ENCODE measurements around the gene GABRG3. TPM values are rescaled to one million over a fixed set of nuclear protein-coding genes. Genes with fewer than 3 reads are reported as not detected.

Gene GABRG3
- total RNA-seq, 1 donor from 2014 or later = not detected

DNA sequence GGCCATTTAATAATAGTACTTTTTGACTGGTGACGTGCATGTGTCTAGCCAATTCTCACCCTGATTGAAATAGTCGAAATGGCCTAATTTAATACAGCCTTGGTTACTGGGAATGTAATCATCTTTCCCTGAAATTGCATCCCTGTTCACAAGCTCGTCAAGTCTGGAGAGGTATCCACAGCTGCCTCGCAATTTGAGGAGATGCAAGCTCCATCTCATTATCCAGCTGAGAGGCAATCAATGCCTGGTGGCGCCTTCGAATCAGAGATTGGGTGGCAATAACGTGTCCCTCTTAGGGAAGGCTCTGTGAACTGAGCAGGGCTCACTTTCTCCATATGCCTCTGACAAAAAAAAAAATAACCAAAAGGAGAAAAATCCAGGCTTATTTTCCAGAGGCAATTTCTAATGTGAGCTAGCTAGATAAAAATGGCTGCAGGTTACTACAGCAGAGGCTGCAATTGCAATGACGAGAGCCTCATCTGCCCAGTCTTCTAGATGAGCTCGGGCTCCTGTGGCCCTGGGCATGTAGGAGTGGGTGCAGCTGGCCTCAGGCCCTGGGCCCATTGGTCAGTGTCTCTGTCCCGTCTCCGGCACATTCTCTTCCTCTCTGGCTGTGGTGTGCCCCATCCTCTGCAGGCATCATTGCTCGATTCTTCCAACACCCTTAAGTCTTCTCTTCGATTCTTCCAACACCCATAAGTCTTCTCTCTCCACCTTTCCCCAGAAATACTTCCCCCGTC is 487.5 kb downstream of the GABRG3 start:
- no peak for DNase-seq (ENCODE audit: low spot score)

- no peak for DNase-seq (ENCODE audit: low spot score)
Measured at GRCh38 chr15:27459836-27460235, 488.9 kb downstream of the GABRG3 start.

GRCh38 chr15:27461181-27461580 is 490.2 kb downstream of the GABRG3 start:
- no peak for DNase-seq (ENCODE audit: low spot score)

DNA sequence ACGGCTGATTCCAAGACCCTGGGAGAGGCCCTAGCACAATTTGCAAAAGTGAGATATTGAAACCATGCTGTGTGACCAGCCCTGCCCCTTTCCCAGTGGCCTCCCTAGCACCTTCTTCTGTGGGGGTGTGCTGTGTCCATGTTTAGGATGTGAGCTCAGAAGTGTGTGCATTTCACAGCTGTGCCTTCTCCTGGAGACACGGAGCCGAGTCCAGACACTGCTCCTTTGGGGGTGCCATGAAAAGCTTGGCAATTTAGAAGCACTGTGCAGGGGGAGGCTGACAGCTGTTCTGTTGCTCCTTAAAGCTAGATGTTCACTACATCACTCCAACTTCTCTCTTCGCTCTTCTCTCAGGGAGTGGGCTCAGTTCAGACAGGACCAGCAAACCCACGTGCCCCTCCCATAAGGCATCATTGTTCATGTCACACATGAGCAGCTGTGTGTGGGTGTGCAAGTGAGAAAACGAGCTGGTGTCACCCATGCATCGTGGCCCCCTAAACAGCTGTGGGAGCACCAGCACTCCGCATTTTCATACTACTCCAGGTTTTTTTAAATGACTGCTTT is 492.6 kb downstream of the GABRG3 start:
- DNase-seq (ENCODE audit: low spot score) = no peak

GRCh38 chr15:27464941-27465612 is 494.1 kb downstream of the GABRG3 start:
- DNase-seq (ENCODE audit: low spot score) = no peak

GRCh38 chr15:27466758-27467157 is 495.8 kb downstream of the GABRG3 start:
- DNase-seq (ENCODE audit: low spot score) = no peak

GRCh38 chr15:27468151-27468591 is 497.2 kb downstream of the GABRG3 start:
- no peak for DNase-seq (ENCODE audit: low spot score)

GRCh38 chr15:27473845-27474244 is 502.9 kb downstream of the GABRG3 start:
- no peak for DNase-seq (ENCODE audit: low spot score)

GRCh38 chr15:27475395-27475794 is 504.4 kb downstream of the GABRG3 start:
- DNase-seq (ENCODE audit: low spot score) = no peak

DNA sequence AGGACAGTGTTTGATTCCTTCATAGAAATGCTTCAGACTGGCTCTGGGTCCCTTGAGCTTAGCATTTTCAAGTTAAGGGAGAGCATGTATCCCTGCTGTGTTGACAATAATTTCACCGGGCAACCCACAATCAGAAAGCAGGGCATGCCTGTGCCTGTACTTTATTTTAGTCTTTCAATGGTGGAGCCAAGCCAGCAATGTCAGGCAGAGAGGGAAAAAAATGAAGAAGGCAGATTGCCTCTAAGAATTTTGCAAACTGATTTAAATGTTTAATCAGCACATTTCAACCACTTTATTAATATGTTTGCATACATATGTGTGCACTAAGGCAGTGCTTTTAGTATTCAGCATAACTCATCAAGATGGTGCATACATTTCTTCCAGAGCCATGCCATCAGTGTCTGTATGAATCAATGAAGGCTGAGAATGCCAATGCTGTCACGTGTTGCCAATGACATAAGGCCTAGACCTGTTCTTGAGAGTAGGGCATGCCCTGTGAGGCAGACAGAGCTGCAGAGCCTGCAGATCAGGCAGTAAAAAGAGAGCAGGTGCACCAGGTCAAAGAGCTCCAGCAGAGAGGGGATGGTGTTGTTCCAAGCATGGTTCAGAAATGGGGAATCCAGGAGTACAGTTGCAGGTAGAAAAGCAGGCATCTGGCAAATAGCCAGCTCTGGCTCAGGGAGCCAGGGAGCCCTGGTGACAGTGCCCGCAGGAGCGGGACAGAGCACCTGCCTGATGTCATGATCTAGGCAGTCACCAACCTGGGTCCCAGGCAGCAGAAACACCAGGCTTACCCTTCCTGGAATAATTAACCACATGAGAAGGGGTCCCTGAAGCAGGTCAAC is 508.5 kb downstream of the GABRG3 start:
- no peak for DNase-seq (ENCODE audit: low spot score)

DNA sequence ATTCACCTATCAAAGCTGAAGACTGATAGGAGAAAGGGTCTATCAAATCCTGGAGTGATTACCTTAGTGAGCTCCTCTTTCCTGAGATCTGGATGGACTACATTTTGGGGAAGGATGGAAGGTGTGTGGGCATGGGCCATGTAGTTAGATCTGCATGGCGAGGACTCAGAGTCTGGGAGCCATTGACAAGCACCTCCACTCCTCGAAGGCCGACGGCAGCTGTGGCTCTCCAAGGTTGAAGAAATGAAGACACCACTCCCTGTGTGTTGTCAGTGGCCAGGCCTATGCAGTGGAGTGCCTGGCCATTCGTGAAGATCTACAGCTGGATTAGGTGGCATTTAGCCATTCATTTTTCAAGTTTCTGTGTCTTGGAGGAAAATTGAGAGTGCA is 509.2 kb downstream of the GABRG3 start:
- no peak for DNase-seq (ENCODE audit: low spot score)

GRCh38 chr15:27480642-27481041 is 509.7 kb downstream of the GABRG3 start:
- DNase-seq (ENCODE audit: low spot score) = no peak

DNA sequence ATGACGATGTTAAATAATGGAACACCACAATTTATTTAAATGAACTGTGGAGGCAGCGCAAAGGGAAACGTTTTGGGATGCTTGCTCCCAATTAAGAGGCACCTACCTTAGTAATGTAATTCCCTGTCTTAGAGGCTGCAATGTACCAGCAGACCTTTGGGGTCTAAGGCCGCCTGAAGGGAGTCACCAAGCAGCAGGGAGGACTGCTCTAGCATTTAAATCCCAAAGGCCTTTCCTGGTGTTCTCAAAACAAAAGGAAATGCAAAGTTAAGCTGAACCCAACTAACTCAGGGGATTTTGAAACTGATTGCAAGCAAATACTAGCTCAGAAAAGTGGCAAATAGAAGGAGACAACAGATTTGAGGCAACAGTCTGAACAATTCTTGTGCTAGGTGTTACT is 510.8 kb downstream of the GABRG3 start:
- DNase-seq (ENCODE audit: low spot score) = no peak

DNA sequence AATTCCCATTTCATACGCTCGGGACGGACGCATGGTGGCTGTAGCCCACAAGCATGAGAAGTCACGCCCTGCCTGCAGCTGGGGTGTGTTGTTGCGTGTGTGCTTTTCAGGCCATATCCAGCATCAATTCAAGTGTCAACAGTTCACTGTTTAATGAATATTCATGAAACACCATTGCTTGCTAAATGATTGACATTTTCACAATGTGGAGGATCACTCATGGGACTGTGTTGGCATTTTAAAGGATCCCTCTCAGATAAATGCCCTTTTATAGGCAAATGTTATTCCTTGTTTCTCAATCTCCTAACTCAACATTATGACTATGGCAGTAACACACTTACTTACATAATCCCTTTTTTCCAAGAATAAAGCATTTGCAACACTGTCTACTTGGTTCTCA is 511.3 kb downstream of the GABRG3 start:
- no peak for DNase-seq (ENCODE audit: low spot score)

DNA sequence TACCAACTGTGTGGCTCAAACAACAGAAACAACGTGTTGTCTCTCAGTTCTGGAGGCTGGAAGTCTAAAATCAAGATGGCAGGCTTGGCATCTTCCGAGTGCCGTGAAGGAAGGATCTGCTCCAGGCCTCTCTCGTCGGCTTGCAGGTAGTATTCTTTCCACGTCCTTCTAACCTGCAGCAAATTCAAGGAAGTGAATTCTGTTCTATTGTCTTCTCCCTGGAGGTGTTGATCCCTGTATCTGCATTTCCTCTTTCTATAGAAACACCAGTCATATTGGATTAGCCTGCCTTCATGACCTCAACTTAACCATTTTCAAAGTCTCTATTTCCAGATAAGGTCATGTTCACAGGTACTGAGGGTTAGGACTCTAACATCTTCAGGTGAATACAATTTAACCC is 512.1 kb downstream of the GABRG3 start:
- no peak for DNase-seq (ENCODE audit: low spot score)

DNA sequence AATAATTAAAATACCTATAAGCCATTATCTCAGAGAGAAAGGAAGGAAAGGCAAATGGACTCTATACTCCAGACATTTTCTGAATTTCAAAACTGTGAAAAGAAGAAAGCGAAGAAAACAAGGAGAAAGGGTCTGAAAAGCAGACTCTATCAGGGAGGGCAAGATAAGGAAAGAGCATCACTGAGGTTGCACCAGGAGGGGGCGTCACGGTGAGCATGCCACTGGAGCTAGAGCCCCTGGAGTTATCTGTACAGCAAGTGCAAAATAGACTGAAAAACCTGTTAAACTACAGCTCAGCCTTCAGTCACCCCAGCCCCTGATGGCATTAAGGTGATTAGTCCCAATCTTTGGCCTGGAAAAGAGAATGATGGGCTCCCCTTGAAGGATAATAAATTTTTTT is 514.3 kb downstream of the GABRG3 start:
- DNase-seq (ENCODE audit: low spot score) = no peak

- no peak for DNase-seq (ENCODE audit: low spot score)
Measured at GRCh38 chr15:27486051-27486450, 515.1 kb downstream of the GABRG3 start.

DNA sequence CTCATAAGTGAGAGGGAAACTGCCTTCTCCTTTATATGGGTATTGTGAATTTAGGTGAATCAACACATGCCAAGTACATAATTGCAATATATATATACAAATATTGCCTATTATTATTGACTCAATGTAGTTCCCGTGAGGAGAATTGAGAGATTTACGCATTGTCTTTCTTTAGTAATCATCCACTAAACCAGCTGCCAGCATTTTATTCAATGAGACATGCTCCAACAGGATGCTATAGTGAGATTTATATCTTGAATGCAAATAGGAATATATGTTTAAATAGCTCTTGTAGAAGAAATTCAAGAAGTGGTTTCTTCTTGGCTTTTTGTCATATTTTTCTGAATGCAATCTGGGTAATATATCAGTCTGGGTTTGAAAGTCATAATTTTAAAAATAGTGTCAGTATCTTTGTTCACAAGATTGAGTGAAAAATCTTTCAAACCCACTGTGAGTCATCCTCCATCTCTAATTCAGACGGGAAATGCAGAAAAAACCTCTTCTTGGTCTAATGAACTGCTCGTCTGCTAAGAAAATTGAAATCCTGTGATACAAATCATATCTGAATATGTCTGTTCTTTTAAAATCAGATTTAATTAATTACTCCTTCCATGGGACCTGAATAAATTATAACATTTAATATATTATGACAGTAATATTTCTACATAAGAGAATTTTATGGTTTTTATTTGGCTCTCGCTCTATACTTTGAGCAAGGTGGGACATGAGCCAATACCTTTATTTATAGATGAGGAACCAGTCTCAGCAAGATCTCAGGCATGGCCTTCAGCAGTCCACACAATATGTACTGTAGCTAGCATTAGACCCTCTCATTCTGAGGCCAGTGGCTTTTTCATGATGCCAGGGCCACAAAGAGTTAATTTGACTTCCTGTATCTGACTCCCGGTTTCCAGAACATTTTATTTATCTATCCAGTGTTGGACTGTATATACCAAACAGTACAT is 516.0 kb downstream of the GABRG3 start:
- DNase-seq (ENCODE audit: low spot score) = no peak

DNA sequence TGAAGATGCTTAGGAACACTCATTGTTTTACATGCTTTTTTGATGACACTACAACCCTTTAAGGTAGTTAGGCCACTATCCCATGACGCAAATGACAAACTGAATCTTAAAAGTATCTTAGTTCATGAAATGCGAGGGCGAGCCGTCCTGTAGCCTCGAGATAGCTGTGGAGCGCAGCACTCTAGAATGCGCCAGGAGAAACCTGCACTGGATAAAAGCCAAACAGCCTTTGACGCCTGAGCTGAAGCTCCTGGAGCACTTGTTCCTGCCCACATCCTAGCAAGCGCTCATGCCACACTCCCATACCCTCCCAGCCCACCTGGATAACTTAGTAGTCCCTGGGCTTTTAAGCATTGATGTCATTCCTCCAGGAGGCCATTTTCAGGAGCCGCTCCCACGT is 516.9 kb downstream of the GABRG3 start:
- no peak for DNase-seq (ENCODE audit: low spot score)

DNA sequence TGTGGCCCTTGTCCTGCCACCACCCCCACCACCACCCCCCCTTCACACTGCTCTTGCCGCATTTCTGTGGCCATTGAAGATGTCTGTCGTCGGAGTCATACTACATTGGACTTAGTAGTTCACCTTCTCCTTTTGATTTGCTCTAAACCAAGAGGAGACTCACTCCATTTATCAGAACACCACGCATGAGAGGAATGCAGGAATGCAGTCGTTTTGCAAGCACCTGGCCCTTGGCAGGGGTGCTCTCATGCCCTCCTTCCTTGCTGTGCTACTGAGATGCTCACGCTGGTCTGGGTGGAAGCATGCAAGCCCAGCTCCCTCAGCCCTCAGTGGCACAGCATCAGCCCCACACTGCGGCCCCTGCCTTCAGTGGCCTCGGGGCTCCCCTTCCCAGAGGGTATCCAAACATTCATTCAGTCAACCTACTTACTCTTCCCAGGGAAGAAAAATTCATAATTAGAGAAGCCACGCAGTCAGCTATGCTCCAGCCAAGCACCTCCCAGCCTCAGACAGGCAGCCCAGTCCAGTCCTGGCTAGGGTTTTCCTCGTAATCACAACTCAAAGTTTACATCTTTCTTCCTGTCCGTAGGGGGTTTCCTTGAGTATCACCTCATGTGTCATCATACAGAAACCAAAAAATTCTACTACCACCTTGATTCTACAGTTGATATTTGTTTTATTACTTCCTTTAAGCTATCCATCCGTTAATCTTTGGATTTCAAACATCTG is 520.0 kb downstream of the GABRG3 start:
- DNase-seq (ENCODE audit: low spot score) = no peak

Data from mesenteric fat pad (tissue), 1 donor.